Measurements from ENCODE around the gene NSUN5. TPM values are rescaled to one million over a fixed set of nuclear protein-coding genes. Genes with fewer than 3 reads are reported as not detected.
"Not testable (repeated sequence)": the region's sequence is repeated elsewhere in the genome, so short reads cannot be mapped to it uniquely, and the experiment has no call there.

Gene NSUN5
- polyA plus RNA-seq, 1 donor (not counting 4 experiments of a cell fraction or from before 2014, with no cell fraction given) = 16.8 TPM

DNA sequence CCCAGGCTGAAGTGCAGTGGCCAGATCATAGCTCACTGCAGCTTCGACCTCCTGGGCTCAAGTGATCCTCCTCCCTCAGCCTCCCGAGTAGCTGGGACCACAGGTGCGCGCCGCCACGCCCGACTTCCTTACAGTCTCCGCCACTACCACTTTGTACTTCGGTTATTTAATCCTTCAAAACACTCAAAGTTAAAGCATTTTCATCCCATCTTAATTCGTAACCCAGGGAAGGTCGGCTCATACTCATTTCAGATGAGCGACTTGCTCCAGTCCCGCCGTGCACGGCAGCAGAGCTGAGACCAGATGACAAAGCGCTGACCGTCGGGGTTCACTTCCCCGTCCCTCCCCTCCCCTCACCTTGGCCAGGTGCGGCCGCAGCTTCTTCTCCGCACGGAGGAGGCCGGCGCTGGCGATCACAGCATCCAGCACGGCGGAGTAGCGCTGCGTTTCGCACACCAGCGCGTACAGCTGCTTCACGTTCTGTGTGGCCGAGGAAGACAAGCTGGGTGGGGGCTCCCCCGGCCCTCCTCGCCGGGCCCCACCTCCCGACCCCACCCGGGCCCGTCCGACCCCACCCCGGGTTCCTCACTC, 457 bp downstream of the NSUN5 start:
- TF ChIP-seq EZH2 (IDR thresholded peaks at IDR 0.05; ENCODE audit: low read length) = no peak
- TF ChIP-seq, protein P1, sequence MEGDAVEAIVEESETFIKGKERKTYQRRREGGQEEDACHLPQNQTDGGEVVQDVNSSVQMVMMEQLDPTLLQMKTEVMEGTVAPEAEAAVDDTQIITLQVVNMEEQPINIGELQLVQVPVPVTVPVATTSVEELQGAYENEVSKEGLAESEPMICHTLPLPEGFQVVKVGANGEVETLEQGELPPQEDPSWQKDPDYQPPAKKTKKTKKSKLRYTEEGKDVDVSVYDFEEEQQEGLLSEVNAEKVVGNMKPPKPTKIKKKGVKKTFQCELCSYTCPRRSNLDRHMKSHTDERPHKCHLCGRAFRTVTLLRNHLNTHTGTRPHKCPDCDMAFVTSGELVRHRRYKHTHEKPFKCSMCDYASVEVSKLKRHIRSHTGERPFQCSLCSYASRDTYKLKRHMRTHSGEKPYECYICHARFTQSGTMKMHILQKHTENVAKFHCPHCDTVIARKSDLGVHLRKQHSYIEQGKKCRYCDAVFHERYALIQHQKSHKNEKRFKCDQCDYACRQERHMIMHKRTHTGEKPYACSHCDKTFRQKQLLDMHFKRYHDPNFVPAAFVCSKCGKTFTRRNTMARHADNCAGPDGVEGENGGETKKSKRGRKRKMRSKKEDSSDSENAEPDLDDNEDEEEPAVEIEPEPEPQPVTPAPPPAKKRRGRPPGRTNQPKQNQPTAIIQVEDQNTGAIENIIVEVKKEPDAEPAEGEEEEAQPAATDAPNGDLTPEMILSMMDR (optimal IDR thresholded peaks at IDR 0.05 in 1 of 3, IDR thresholded peaks at IDR 0.05 in 1 of 3, conservative IDR thresholded peaks at IDR 0.05 in 1 of 3; ENCODE audit: extremely low read depth in 1 of 3, insufficient read depth in 2 of 3, low read length in 3 of 3) = no peak
- H3K9me3 ChIP-seq (ENCODE audit: control insufficient read depth, low read depth, low read length) = no peaks in the 10 kb centered on the region
- H3K27me3 ChIP-seq (ENCODE audit: control insufficient read depth, extremely low read depth, insufficient read depth, low read length) = no peaks in the 10 kb centered on the region
- H3K4me3 ChIP-seq (ENCODE audit: control insufficient read depth in 2 of 3, extremely low read depth in 1 of 3, insufficient read depth in 2 of 3, low read depth in 1 of 3, low read length in 3 of 3) = peak overlapping the region; percentile 71 to 76 (median 75)
- peak overlapping the region; percentile 73 for H2AFZ ChIP-seq (ENCODE audit: control insufficient read depth, low read length)
- no peak for DNase-seq (ENCODE audit: low read depth, low spot score)
- H3K9me1 ChIP-seq (ENCODE audit: control insufficient read depth, extremely low read depth, insufficient read depth, low read length) = no peaks in the 10 kb centered on the region
- peak overlapping the region; percentile 72 for H3K4me2 ChIP-seq (ENCODE audit: control insufficient read depth, extremely low read depth, insufficient read depth, low read depth, low read length)
- no peak for FAIRE-seq
- no peaks in the 10 kb centered on the region for H4K20me1 ChIP-seq (ENCODE audit: control insufficient read depth, extremely low read depth, insufficient read depth, low read length)
- dilution Hi-C loops (cut with MboI; ENCODE audit: extremely low pct_ligation_motif_present, low sequenced_read_pairs) = no loop called here
- H3K79me2 ChIP-seq (ENCODE audit: control insufficient read depth, insufficient read depth, low read length) = peaks cover 3% of the 10 kb centered on the region
- H3K9ac ChIP-seq (ENCODE audit: control insufficient read depth, extremely low read depth, insufficient read depth, low read length) = peak overlapping the region; percentile 62
- H3K4me1 ChIP-seq (ENCODE audit: control insufficient read depth, extremely low read depth, insufficient read depth, low read length) = peaks cover 4% of the 10 kb centered on the region
- no peak overlapping the region for H3K27ac ChIP-seq (ENCODE audit: control insufficient read depth, insufficient read depth, low read length)
- H3K36me3 ChIP-seq (ENCODE audit: control insufficient read depth in 2 of 2, extremely low read depth in 1 of 2, insufficient read depth in 2 of 2, low read length in 2 of 2) = peaks cover 0 to 2% of the 10 kb centered on the region in 2 experiments

DNA sequence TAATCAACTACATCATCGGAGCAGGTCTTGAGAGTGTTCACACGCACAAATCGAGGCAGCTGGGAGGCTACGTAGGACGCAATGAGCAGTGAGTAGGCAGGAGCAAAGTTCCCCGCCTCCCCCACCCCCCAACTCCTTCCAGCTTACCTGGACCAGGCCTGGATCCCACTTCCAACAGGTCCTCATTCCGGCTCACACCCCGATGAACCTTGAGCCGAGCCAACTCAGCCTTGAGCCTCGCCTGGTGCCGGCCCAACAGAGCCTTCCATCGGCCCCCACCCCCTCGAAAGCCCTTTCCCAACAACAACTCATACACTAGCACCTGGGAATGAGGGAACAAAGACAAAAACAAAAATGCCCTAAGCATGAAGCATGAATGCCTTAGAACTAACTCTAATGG, 1.2 kb downstream of the NSUN5 start:
- Histone ChIP-seq H3K27ac (ENCODE audit: control insufficient read depth, insufficient read depth, low read length) (no peak overlapping the region), H3K9ac (ENCODE audit: control insufficient read depth, extremely low read depth, insufficient read depth, low read length) (no peak overlapping the region)
- dilution Hi-C loops (cut with MboI; ENCODE audit: extremely low pct_ligation_motif_present, low sequenced_read_pairs) = no loop called here

DNA sequence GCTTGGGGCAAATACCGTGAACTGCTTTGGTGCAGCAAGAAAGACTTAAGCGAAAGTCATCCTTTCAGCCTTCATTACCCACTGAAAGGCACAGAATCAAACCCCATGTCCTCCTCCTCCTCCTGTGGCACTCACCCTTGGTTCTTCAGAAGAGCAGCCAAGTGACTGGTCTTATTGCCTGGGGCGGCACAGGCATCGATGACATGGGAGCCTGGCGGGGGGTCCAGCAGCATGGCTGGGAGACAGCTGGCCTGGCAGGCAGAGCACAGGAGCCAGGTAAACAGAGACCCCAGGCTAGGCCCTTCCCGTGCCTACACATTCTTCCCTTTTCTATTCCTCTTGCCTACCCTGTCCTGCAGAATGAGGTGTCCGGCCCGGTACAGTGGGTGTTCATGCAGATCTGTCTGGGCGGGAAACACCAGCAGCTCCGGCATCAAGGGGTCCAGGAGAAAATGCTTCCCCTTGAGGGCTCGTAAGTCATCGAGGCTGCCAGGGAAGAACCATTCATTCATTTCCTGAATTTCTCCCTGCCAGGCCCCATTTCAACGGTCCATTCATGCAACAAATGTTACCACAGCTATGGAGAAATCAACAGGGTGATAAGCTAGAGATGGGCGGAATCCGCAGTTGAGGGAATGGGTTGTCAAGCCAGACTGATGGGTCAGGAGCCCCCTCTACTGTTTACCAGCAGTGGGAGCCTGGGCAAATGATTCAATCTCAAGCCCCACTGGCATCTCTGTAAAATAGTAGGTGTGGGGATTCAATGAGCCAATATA, 3.8 kb downstream of the NSUN5 start:
- H3K9ac ChIP-seq (ENCODE audit: control insufficient read depth, extremely low read depth, insufficient read depth, low read length); H2AFZ ChIP-seq (ENCODE audit: control insufficient read depth, low read length); H3K27ac ChIP-seq (ENCODE audit: control insufficient read depth, insufficient read depth, low read length); dilution Hi-C loops (cut with MboI; ENCODE audit: extremely low pct_ligation_motif_present, low sequenced_read_pairs); H3K79me2 ChIP-seq (ENCODE audit: control insufficient read depth, insufficient read depth, low read length); H3K36me3 ChIP-seq (ENCODE audit: control insufficient read depth in 2 of 2, extremely low read depth in 1 of 2, insufficient read depth in 2 of 2, low read length in 2 of 2); H3K4me3 ChIP-seq (ENCODE audit: control insufficient read depth in 2 of 3, extremely low read depth in 1 of 3, insufficient read depth in 2 of 3, low read depth in 1 of 3, low read length in 3 of 3); H3K27me3 ChIP-seq (ENCODE audit: control insufficient read depth, extremely low read depth, insufficient read depth, low read length); DNase-seq (ENCODE audit: low read depth, low spot score); H4K20me1 ChIP-seq (ENCODE audit: control insufficient read depth, extremely low read depth, insufficient read depth, low read length); FAIRE-seq; H3K9me3 ChIP-seq (ENCODE audit: control insufficient read depth, low read depth, low read length); H3K4me1 ChIP-seq (ENCODE audit: control insufficient read depth, extremely low read depth, insufficient read depth, low read length); H3K4me2 ChIP-seq (ENCODE audit: control insufficient read depth, extremely low read depth, insufficient read depth, low read depth, low read length); H3K9me1 ChIP-seq (ENCODE audit: control insufficient read depth, extremely low read depth, insufficient read depth, low read length): not testable (repeated sequence)

More for the DNA sequence above, 1.2 kb downstream of the NSUN5 start:
- Histone ChIP-seq H3K4me1 (ENCODE audit: control insufficient read depth, extremely low read depth, insufficient read depth, low read length) (peaks cover 4% of the 10 kb centered on the region), H4K20me1 (ENCODE audit: control insufficient read depth, extremely low read depth, insufficient read depth, low read length) (no peaks in the 10 kb centered on the region), H3K4me3 (ENCODE audit: control insufficient read depth in 2 of 3, extremely low read depth in 1 of 3, insufficient read depth in 2 of 3, low read depth in 1 of 3, low read length in 3 of 3) (peak overlapping the region; percentile 71 to 76 (median 75)), H2AFZ (ENCODE audit: control insufficient read depth, low read length) (no peak overlapping the region), H3K9me1 (ENCODE audit: control insufficient read depth, extremely low read depth, insufficient read depth, low read length) (no peaks in the 10 kb centered on the region), H3K9me3 (ENCODE audit: control insufficient read depth, low read depth, low read length) (no peaks in the 10 kb centered on the region), H3K79me2 (ENCODE audit: control insufficient read depth, insufficient read depth, low read length) (peaks cover 3% of the 10 kb centered on the region), H3K36me3 (ENCODE audit: control insufficient read depth in 2 of 2, extremely low read depth in 1 of 2, insufficient read depth in 2 of 2, low read length in 2 of 2) (peaks cover 0 to 3% of the 10 kb centered on the region in 2 experiments), H3K4me2 (ENCODE audit: control insufficient read depth, extremely low read depth, insufficient read depth, low read depth, low read length) (peak overlapping the region; percentile 72), H3K27me3 (ENCODE audit: control insufficient read depth, extremely low read depth, insufficient read depth, low read length) (no peaks in the 10 kb centered on the region)
- no peak for DNase-seq (ENCODE audit: low read depth, low spot score)
- no peak for FAIRE-seq
- no peak for TF ChIP-seq EZH2 (IDR thresholded peaks at IDR 0.05; ENCODE audit: low read length)
- TF ChIP-seq, protein P1 (optimal IDR thresholded peaks at IDR 0.05 in 1 of 3, IDR thresholded peaks at IDR 0.05 in 1 of 3, conservative IDR thresholded peaks at IDR 0.05 in 1 of 3; ENCODE audit: extremely low read depth in 1 of 3, insufficient read depth in 2 of 3, low read length in 3 of 3) = no peak
